ENCODE data around the gene SHPK. TPM values are rescaled to one million over a fixed set of nuclear protein-coding genes. Genes with fewer than 3 reads are reported as not detected.

The SHPK gene
- total and polyA plus RNA-seq, 9 of the 15 experiments (the other 6 are each of a cell fraction or from before 2014, with no cell fraction given): 2.5 to 16.3 (median 11.8) TPM

DNA sequence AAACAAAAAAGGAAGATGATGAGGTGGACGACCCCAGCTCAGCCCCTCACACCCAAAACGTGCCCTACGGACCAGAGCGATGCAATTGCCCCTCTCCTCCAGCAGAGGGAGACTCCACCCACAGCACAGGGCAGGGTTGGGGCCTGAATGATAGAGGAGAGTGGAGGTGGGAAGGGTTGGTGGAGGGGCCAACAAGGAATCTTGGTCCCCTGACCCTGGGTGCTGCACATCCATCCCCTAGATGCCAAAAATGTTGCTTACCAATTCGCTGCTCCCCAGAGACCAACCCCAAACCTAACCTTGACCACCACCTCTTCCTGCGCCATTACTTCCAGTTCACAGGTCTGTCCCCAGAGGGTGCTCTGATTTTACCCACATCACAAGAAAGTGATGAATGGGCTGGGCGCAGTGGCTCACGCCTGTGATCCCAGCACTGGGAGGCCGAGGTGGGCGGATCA, 47.0 kb upstream of the SHPK start:
- intact Hi-C loops (cut with micrococcal nuclease): loop anchor here (2.0 to 10.0 kb wide), 3 partner anchors 50 to 638 kb away; no protein-coding TSS in a partner anchor
- Histone ChIP-seq H2AFZ (ENCODE audit: low read depth, low read length) (no peak overlapping the region), H3K79me2 (ENCODE audit: control insufficient read depth, insufficient read depth, low read length) (no peaks in the 10 kb centered on the region), H3K27ac (ENCODE audit: extremely low read depth, low read depth, low read length) (no peak overlapping the region), H3K4me2 (ENCODE audit: insufficient read depth, low read length) (no peak overlapping the region), H3K4me3 (no peak overlapping the region), H3K9me3 (replicated peaks; ENCODE audit: control insufficient read depth, insufficient read depth, low read depth, low read length) (no peaks in the 10 kb centered on the region), H3K9me1 (ENCODE audit: control insufficient read depth, insufficient read depth, low read length) (no peaks in the 10 kb centered on the region), H3K4me1 (replicated peaks in 1 of 2; ENCODE audit: control insufficient read depth in 2 of 2, insufficient read depth in 2 of 2, low read length in 2 of 2) (peaks cover 0 to 21% of the 10 kb centered on the region in 2 experiments; a peak in 2 of 5 replicates), H4K20me1 (replicated peaks; ENCODE audit: control insufficient read depth, insufficient read depth, low read length) (no peaks in the 10 kb centered on the region), H3K27me3 (ENCODE audit: control insufficient read depth in 2 of 2, insufficient read depth in 2 of 2, low read length in 2 of 2) (peaks cover 0 to 17% of the 10 kb centered on the region in 2 experiments; a peak in 2 of 5 replicates), H3K9ac (ENCODE audit: insufficient read depth in 1 of 2, low read depth in 2 of 2, low read length in 2 of 2) (no peak overlapping the region), H3K36me3 (ENCODE audit: control insufficient read depth, insufficient read depth, low read length) (no peaks in the 10 kb centered on the region)
- in situ Hi-C loops (cut with MboI): loop anchor here (5.0 kb wide), 1 partner anchor 49 kb away; no protein-coding TSS in a partner anchor
- DNase-seq (ENCODE audit: extremely low read depth in 1 of 4, low spot score in 3 of 4) (peak; percentile 52 to 74 (median 65)), ATAC-seq (peak; percentile 90), FAIRE-seq (peak; percentile 77)
- 3% methylated on average over 10 of the region's 10 CpGs for WGBS (ENCODE audit: insufficient coverage, low coverage, missing lambda C conversion rate)
- BruUV-seq (replicated peaks): no TSS peak
- POLR2A ChIA-PET: no interaction called here
- CTCF ChIA-PET (ENCODE audit: low intra/inter-chr PET ratio): interaction anchor here (1.1 kb wide), 1 partner anchor 145 kb away, joined by 3 read pairs; no protein-coding TSS in a partner anchor
- TF ChIP-seq STAG1 (CRISPR knock-in tag; IDR thresholded peaks at IDR 0.05; ENCODE audit: borderline replicate concordance) (peak; percentile 50; the same call in 1 of the 2 replicates), KLF16 (IDR thresholded peaks at IDR 0.05) (peak; percentile 49; the same call in 1 of the 2 replicates), XRCC5 (IDR thresholded peaks at IDR 0.05; ENCODE audit: low read depth, low read length) (0 out of 2 replicates have a peak, but pooled peaks have one; percentile 38), ZBTB7A (IDR thresholded peaks at IDR 0.05; ENCODE audit: borderline replicate concordance, control insufficient read depth, low read depth, low read length) (peak; percentile 66), CREM (IDR thresholded peaks at IDR 0.05; ENCODE audit: low read depth) (0 out of 2 replicates have a peak, but pooled peaks have one; percentile 2), ZNF197 (CRISPR knock-in tag; IDR thresholded peaks at IDR 0.05; ENCODE audit: low read depth) (no peak), GTF2F1 (IDR thresholded peaks at IDR 0.05; ENCODE audit: low read depth, low read length) (no peak), HIVEP1 (CRISPR knock-in tag; IDR thresholded peaks at IDR 0.05) (no peak), PRMT5 (CRISPR knock-in tag; IDR thresholded peaks at IDR 0.05) (no peak), HEY1 (CRISPR knock-in tag; IDR thresholded peaks at IDR 0.05; ENCODE audit: borderline replicate concordance) (no peak), TEAD2 (tag; IDR thresholded peaks at IDR 0.05) (no peak)
- TF ChIP-seq, protein P1, sequence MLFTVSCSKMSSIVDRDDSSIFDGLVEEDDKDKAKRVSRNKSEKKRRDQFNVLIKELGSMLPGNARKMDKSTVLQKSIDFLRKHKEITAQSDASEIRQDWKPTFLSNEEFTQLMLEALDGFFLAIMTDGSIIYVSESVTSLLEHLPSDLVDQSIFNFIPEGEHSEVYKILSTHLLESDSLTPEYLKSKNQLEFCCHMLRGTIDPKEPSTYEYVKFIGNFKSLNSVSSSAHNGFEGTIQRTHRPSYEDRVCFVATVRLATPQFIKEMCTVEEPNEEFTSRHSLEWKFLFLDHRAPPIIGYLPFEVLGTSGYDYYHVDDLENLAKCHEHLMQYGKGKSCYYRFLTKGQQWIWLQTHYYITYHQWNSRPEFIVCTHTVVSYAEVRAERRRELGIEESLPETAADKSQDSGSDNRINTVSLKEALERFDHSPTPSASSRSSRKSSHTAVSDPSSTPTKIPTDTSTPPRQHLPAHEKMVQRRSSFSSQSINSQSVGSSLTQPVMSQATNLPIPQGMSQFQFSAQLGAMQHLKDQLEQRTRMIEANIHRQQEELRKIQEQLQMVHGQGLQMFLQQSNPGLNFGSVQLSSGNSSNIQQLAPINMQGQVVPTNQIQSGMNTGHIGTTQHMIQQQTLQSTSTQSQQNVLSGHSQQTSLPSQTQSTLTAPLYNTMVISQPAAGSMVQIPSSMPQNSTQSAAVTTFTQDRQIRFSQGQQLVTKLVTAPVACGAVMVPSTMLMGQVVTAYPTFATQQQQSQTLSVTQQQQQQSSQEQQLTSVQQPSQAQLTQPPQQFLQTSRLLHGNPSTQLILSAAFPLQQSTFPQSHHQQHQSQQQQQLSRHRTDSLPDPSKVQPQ (CRISPR knock-in tag; IDR thresholded peaks at IDR 0.05; ENCODE audit: borderline replicate concordance): no peak
- TF ChIP-seq, protein P2, sequence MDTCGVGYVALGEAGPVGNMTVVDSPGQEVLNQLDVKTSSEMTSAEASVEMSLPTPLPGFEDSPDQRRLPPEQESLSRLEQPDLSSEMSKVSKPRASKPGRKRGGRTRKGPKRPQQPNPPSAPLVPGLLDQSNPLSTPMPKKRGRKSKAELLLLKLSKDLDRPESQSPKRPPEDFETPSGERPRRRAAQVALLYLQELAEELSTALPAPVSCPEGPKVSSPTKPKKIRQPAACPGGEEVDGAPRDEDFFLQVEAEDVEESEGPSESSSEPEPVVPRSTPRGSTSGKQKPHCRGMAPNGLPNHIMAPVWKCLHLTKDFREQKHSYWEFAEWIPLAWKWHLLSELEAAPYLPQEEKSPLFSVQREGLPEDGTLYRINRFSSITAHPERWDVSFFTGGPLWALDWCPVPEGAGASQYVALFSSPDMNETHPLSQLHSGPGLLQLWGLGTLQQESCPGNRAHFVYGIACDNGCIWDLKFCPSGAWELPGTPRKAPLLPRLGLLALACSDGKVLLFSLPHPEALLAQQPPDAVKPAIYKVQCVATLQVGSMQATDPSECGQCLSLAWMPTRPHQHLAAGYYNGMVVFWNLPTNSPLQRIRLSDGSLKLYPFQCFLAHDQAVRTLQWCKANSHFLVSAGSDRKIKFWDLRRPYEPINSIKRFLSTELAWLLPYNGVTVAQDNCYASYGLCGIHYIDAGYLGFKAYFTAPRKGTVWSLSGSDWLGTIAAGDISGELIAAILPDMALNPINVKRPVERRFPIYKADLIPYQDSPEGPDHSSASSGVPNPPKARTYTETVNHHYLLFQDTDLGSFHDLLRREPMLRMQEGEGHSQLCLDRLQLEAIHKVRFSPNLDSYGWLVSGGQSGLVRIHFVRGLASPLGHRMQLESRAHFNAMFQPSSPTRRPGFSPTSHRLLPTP (IDR thresholded peaks at IDR 0.05; ENCODE audit: borderline replicate concordance, extremely low read depth, insufficient read length): no peak

Data from K562 (cell line).